ENCODE measurements around the gene DDX43. TPM values are rescaled to one million over a fixed set of nuclear protein-coding genes. Genes with fewer than 3 reads are reported as not detected.

The DDX43 gene
- total RNA-seq, result 0.09 and 0.70 TPM in 2 replicates

GRCh38 chr6:73394577-73395354, at the start of gene DDX43:
TSS of gene DDX43 (plus strand) at chr6:73394828. CDS start at chr6:73394906, 78 bp downstream.

GRCh38 chr6:73353636-73354593, 40.7 kb upstream of the DDX43 start, which contains the start of gene DPPA5:
TSS of gene DPPA5 (minus strand) at chr6:73354276. CDS start at chr6:73354225, 51 bp downstream.

GRCh38 chr6:73362358-73362757, 32.3 kb upstream of the DDX43 start, which contains the start of gene KHDC3L:
TSS of gene KHDC3L (plus strand) at chr6:73362658. CDS start at chr6:73362730, 72 bp downstream.

GRCh38 chr6:73369563-73369962, 25.1 kb upstream of the DDX43 start, which contains the start of gene OOEP:
TSS of gene OOEP (minus strand) at chr6:73369897. CDS start at chr6:73369792, 105 bp downstream.

GRCh38 chr6:73452107-73452461, 57.5 kb downstream of the DDX43 start, which contains the start of gene CGAS:
TSS of gene CGAS (minus strand) at chr6:73452297. CDS start at chr6:73452181, 116 bp downstream.

GRCh38 chr6:73461537-73462350, 67.1 kb downstream of the DDX43 start, which contains the start of gene MTO1:
TSS of gene MTO1 (plus strand) at chr6:73461737. CDS start at chr6:73461855, 118 bp downstream.

Other genes with a start within 250 kb of the DDX43 start
- not detected in 2 replicates for gene KHDC1L, start 169.3 kb upstream of the DDX43 start, total RNA-seq
- gene KHDC1, start 131.6 kb upstream of the DDX43 start, total RNA-seq, result 4.1 and 4.6 TPM in 2 replicates
- gene DPPA5, start 40.6 kb upstream of the DDX43 start, total RNA-seq, result not detected in 2 replicates
- gene KHDC3L, start 32.2 kb upstream of the DDX43 start, total RNA-seq, result not detected in 2 replicates
- 0.23 TPM in 1 of 2 replicates, not detected in the other for gene OOEP, start 24.9 kb upstream of the DDX43 start, total RNA-seq
- 2.7 and 2.8 TPM in 2 replicates for gene CGAS, start 57.5 kb downstream of the DDX43 start, total RNA-seq
- 18.3 and 23.7 TPM in 2 replicates for gene MTO1, start 66.9 kb downstream of the DDX43 start, total RNA-seq
- gene EEF1A1, start 126.2 kb downstream of the DDX43 start, total RNA-seq, result 14,994 and 19,753 TPM in 2 replicates

Data from pericardium fibroblast (primary cell).